GM18909 (cell line): Measurements from ENCODE around the gene PIGK.

Experiments
- ATAC-seq: cut with Tn5 transposase; IDR thresholded peaks from one replicate; pipeline ENCODE4 v1.9.1; 2021; ENCODE audit warnings: mild to moderate bottlenecking; ENCODE audit not compliant: unreplicated experiment, poor library complexity

Gene PIGK

GRCh38 chr1:77047575-77047974, 171.7 kb downstream of the PIGK start:
- ATAC-seq = no peak

- ATAC-seq = no peak
Measured at GRCh38 chr1:77044133-77044849, 174.9 kb downstream of the PIGK start.

- ATAC-seq = no peak
Measured at GRCh38 chr1:77040826-77041225, 178.4 kb downstream of the PIGK start.

- no peak for ATAC-seq
Measured at GRCh38 chr1:77039739-77040138, 179.5 kb downstream of the PIGK start.

GRCh38 chr1:77039111-77039510, 180.1 kb downstream of the PIGK start:
- ATAC-seq = no peak
